Measurements from ENCODE around the gene GBX1. TPM values are rescaled to one million over a fixed set of nuclear protein-coding genes. Genes with fewer than 3 reads are reported as not detected.

Gene GBX1
- total RNA-seq, 1 donor from 2014 or later, result not detected

GRCh38 chr7:151206914-151207313 lies 39.4 kb upstream of the GBX1 start:
- Histone ChIP-seq H3K4me3 (ENCODE audit: low read depth, low read length) (no peak overlapping the region), H3K27me3 (ENCODE audit: control insufficient read depth, insufficient read depth, low read length) (peaks cover 21% of the 10 kb centered on the region), H3K36me3 (ENCODE audit: control insufficient read depth, insufficient read depth, low read length) (no peaks in the 10 kb centered on the region)
- TF ChIP-seq CTCF (IDR thresholded peaks at IDR 0.05; ENCODE audit: insufficient read depth, low read length, poor library complexity, severe bottlenecking), result no peak
- no peak for DNase-seq (ENCODE audit: low read depth)

- DNase-seq (ENCODE audit: low read depth), result no peak
- Histone ChIP-seq H3K4me3 (ENCODE audit: low read depth, low read length) (no peak overlapping the region), H3K36me3 (ENCODE audit: control insufficient read depth, insufficient read depth, low read length) (no peaks in the 10 kb centered on the region), H3K27me3 (ENCODE audit: control insufficient read depth, insufficient read depth, low read length) (peaks cover 24% of the 10 kb centered on the region)
- no peak for TF ChIP-seq CTCF (IDR thresholded peaks at IDR 0.05; ENCODE audit: insufficient read depth, low read length, poor library complexity, severe bottlenecking)
Observed at GRCh38 chr7:151205730-151206129, 38.2 kb upstream of the GBX1 start.

GRCh38 chr7:151204383-151205032 lies 37.0 kb upstream of the GBX1 start:
- TF ChIP-seq CTCF (IDR thresholded peaks at IDR 0.05; ENCODE audit: insufficient read depth, low read length, poor library complexity, severe bottlenecking), result no peak
- H3K36me3 ChIP-seq (ENCODE audit: control insufficient read depth, insufficient read depth, low read length), result no peaks in the 10 kb centered on the region
- DNase-seq (ENCODE audit: low read depth), result no peak
- peaks cover 35% of the 10 kb centered on the region for H3K27me3 ChIP-seq (ENCODE audit: control insufficient read depth, insufficient read depth, low read length)
- H3K4me3 ChIP-seq (ENCODE audit: low read depth, low read length), result no peak overlapping the region

GRCh38 chr7:151202836-151203235 lies 35.3 kb upstream of the GBX1 start:
- DNase-seq (ENCODE audit: low read depth), result no peak
- TF ChIP-seq CTCF (IDR thresholded peaks at IDR 0.05; ENCODE audit: insufficient read depth, low read length, poor library complexity, severe bottlenecking), result no peak
- H3K36me3 ChIP-seq (ENCODE audit: control insufficient read depth, insufficient read depth, low read length), result no peaks in the 10 kb centered on the region
- H3K27me3 ChIP-seq (ENCODE audit: control insufficient read depth, insufficient read depth, low read length), result peaks cover 49% of the 10 kb centered on the region
- H3K4me3 ChIP-seq (ENCODE audit: low read depth, low read length), result no peak overlapping the region

GRCh38 chr7:151201751-151202150 lies 34.3 kb upstream of the GBX1 start:
- TF ChIP-seq CTCF (IDR thresholded peaks at IDR 0.05; ENCODE audit: insufficient read depth, low read length, poor library complexity, severe bottlenecking), result no peak

GRCh38 chr7:151201344-151201743 lies 33.9 kb upstream of the GBX1 start:
- H3K36me3 ChIP-seq (ENCODE audit: control insufficient read depth, insufficient read depth, low read length), result no peaks in the 10 kb centered on the region
- TF ChIP-seq CTCF (IDR thresholded peaks at IDR 0.05; ENCODE audit: insufficient read depth, low read length, poor library complexity, severe bottlenecking), result no peak
- H3K4me3 ChIP-seq (ENCODE audit: low read depth, low read length), result no peak overlapping the region
- H3K27me3 ChIP-seq (ENCODE audit: control insufficient read depth, insufficient read depth, low read length), result peaks cover 50% of the 10 kb centered on the region
- no peak for DNase-seq (ENCODE audit: low read depth)

More at GRCh38 chr7:151201751-151202150, 34.3 kb upstream of the GBX1 start:
- Histone ChIP-seq H3K36me3 (ENCODE audit: control insufficient read depth, insufficient read depth, low read length) (no peaks in the 10 kb centered on the region), H3K4me3 (ENCODE audit: low read depth, low read length) (no peak overlapping the region), H3K27me3 (ENCODE audit: control insufficient read depth, insufficient read depth, low read length) (peaks cover 50% of the 10 kb centered on the region)
- DNase-seq (ENCODE audit: low read depth), result no peak

All from kidney epithelial cell (primary cell).